Measurements from ENCODE around the gene ARHGAP21.

Gene ARHGAP21

GRCh38 chr10:24715246-24715769 is 8.4 kb downstream of the ARHGAP21 start:
- no peak for TF ChIP-seq CTCF (IDR thresholded peaks at IDR 0.05; ENCODE audit: insufficient read depth, low read depth, low read length, missing control alignments)
- DNase-seq (ENCODE audit: low read depth) = no peak
- H3K4me3 ChIP-seq (ENCODE audit: low read depth, low read length) = no peak overlapping the region

GRCh38 chr10:24713086-24713485 is 10.6 kb downstream of the ARHGAP21 start:
- no peak for DNase-seq (ENCODE audit: low read depth)
- TF ChIP-seq CTCF (IDR thresholded peaks at IDR 0.05; ENCODE audit: insufficient read depth, low read depth, low read length, missing control alignments) = no peak
- no peak overlapping the region for H3K4me3 ChIP-seq (ENCODE audit: low read depth, low read length)

GRCh38 chr10:24711465-24711864 is 12.2 kb downstream of the ARHGAP21 start:
- H3K4me3 ChIP-seq (ENCODE audit: low read depth, low read length) = no peak overlapping the region
- TF ChIP-seq CTCF (IDR thresholded peaks at IDR 0.05; ENCODE audit: insufficient read depth, low read depth, low read length, missing control alignments) = no peak
- DNase-seq (ENCODE audit: low read depth) = no peak

- H3K4me3 ChIP-seq (ENCODE audit: low read depth, low read length) = no peak overlapping the region
- no peak for TF ChIP-seq CTCF (IDR thresholded peaks at IDR 0.05; ENCODE audit: insufficient read depth, low read depth, low read length, missing control alignments)
- DNase-seq (ENCODE audit: low read depth) = no peak
These were observed 15.6 kb downstream of the ARHGAP21 start for GRCh38 chr10:24708081-24708480.

GRCh38 chr10:24707445-24707844 is 16.2 kb downstream of the ARHGAP21 start:
- no peak for TF ChIP-seq CTCF (IDR thresholded peaks at IDR 0.05; ENCODE audit: insufficient read depth, low read depth, low read length, missing control alignments)
- H3K4me3 ChIP-seq (ENCODE audit: low read depth, low read length) = no peak overlapping the region
- no peak for DNase-seq (ENCODE audit: low read depth)

- no peak overlapping the region for H3K4me3 ChIP-seq (ENCODE audit: low read depth, low read length)
- no peak for TF ChIP-seq CTCF (IDR thresholded peaks at IDR 0.05; ENCODE audit: insufficient read depth, low read depth, low read length, missing control alignments)
- no peak for DNase-seq (ENCODE audit: low read depth)
These were observed 17.1 kb downstream of the ARHGAP21 start for GRCh38 chr10:24706479-24707118.

GRCh38 chr10:24703700-24704099 is 20.0 kb downstream of the ARHGAP21 start:
- no peak for DNase-seq (ENCODE audit: low read depth)
- no peak overlapping the region for H3K4me3 ChIP-seq (ENCODE audit: low read depth, low read length)
- TF ChIP-seq CTCF (IDR thresholded peaks at IDR 0.05; ENCODE audit: insufficient read depth, low read depth, low read length, missing control alignments) = no peak

Data from GM12865 (cell line).